ENCODE data around the gene TMEM170B. TPM values are rescaled to one million over a fixed set of nuclear protein-coding genes. Genes with fewer than 3 reads are reported as not detected.

Gene TMEM170B
- total and polyA plus RNA-seq, 9 donors: 2.1 to 5.9 (median 5.3) TPM

GRCh38 chr6:11626356-11626755, 88.8 kb downstream of the TMEM170B start:
- no peak for TF ChIP-seq POLR2A (IDR thresholded peaks at IDR 0.05)
- TF ChIP-seq CTCF (IDR thresholded peaks at IDR 0.05): no peak
- no peak for TF ChIP-seq EP300 (IDR thresholded peaks at IDR 0.05)

DNA sequence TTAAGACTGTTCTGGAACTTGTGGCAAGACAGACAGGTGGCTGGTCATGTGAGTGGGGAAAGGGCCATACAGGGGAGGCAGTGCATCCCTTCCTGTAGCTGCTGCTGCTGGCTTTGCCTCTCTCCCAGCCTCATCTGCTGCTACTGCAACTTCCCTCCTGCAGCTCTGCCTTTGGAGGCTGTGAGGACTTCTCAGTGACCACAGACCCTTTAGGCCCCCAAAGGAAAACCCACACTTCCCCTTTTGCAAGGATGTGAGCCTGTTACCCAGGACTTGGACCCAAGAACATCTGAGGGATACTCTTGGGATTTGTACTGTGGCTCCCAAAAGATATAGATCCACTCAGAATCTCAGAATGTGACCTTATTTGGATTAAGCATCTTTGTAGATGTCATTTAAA, 91.0 kb downstream of the TMEM170B start:
- no peaks in the 10 kb centered on the region for H3K36me3 ChIP-seq
- no peak for DNase-seq
- no peaks in the 10 kb centered on the region for H3K9me3 ChIP-seq
- H3K4me1 ChIP-seq (ENCODE audit: insufficient read depth): peaks cover 2% of the 10 kb centered on the region
- H3K4me3 ChIP-seq: no peak overlapping the region
- H3K27ac ChIP-seq: no peak overlapping the region
- intact Hi-C loops (cut with DNase I): no loop called here
- TF ChIP-seq POLR2A (IDR thresholded peaks at IDR 0.05): no peak
- TF ChIP-seq EP300 (IDR thresholded peaks at IDR 0.05): no peak
- TF ChIP-seq CTCF (IDR thresholded peaks at IDR 0.05): no peak
- no peaks in the 10 kb centered on the region for H3K27me3 ChIP-seq

More at GRCh38 chr6:11626356-11626755, 88.8 kb downstream of the TMEM170B start:
- Histone ChIP-seq H3K9me3 (no peaks in the 10 kb centered on the region), H3K4me3 (no peak overlapping the region), H3K27ac (no peak overlapping the region), H3K27me3 (no peaks in the 10 kb centered on the region), H3K4me1 (ENCODE audit: insufficient read depth) (peaks cover 2% of the 10 kb centered on the region), H3K36me3 (no peaks in the 10 kb centered on the region)
- 90 to 95% (median 95%) methylated on average over 8 of the region's 8 CpGs for WGBS, 3 donors
- no peak for DNase-seq
- intact Hi-C loops (cut with DNase I): no loop called here

DNA sequence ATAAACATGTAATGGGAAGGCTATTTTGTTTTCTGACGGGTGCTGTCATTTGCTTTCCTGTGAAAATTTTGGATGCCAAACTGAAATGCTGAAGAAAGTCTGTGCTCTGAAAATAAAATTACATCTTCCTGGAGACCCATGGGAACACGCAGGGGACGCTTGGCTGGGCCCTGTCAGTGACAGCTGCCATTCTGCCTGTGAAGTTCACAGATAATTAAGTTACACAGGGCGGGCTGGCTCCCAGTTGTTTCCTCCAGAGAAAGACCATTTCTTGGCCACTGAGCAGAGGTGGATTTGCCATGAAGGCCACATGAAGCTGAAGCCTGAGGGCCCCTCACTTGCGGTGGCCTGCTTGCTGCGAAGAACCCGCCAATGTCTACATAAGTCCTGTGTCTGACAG, 93.5 kb downstream of the TMEM170B start:
- intact Hi-C loops (cut with DNase I): no loop called here
- 87 to 89% (median 88%) methylated on average over 7 of the region's 7 CpGs for WGBS, 3 donors
- H3K4me3 ChIP-seq: no peak overlapping the region
- no peaks in the 10 kb centered on the region for H3K4me1 ChIP-seq (ENCODE audit: insufficient read depth)
- no peak for DNase-seq
- no peak overlapping the region for H3K27ac ChIP-seq
- no peaks in the 10 kb centered on the region for H3K36me3 ChIP-seq
- no peaks in the 10 kb centered on the region for H3K27me3 ChIP-seq
- H3K9me3 ChIP-seq: no peaks in the 10 kb centered on the region
- TF ChIP-seq EP300 (IDR thresholded peaks at IDR 0.05) (no peak), POLR2A (IDR thresholded peaks at IDR 0.05) (no peak), CTCF (IDR thresholded peaks at IDR 0.05) (no peak)

DNA sequence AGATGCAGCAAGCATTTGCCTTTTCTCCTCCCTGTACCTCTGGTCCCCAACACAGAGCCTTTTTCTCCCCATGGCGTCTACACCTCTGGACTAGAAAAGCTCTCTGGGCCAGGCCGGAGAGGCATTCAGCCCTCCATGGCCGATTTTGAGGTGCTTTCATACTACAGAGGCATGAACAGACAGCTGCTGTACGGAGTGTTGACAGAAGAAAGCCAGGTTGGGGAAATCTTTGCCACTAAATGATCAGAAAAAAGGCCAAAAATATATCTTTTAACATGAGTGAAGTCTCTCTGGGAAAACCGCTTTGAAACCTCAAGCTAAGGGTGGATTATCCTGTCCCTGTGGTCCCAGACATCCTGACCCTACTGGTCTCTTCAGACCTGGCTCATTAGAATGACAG, 94.0 kb downstream of the TMEM170B start:
- H3K4me1 ChIP-seq (ENCODE audit: insufficient read depth): no peaks in the 10 kb centered on the region
- H3K27ac ChIP-seq: no peak overlapping the region
- H3K4me3 ChIP-seq: no peak overlapping the region
- no peaks in the 10 kb centered on the region for H3K9me3 ChIP-seq
- TF ChIP-seq EP300 (IDR thresholded peaks at IDR 0.05): no peak
- no peak for TF ChIP-seq POLR2A (IDR thresholded peaks at IDR 0.05)
- TF ChIP-seq CTCF (IDR thresholded peaks at IDR 0.05): no peak
- no peaks in the 10 kb centered on the region for H3K27me3 ChIP-seq
- WGBS, 3 donors: 89 to 95% (median 93%) methylated on average over 5 of the region's 5 CpGs
- no peaks in the 10 kb centered on the region for H3K36me3 ChIP-seq
- DNase-seq: no peak
- intact Hi-C loops (cut with DNase I): no loop called here

- WGBS, 3 donors: 68 to 72% (median 69%) methylated on average over 9 of the region's 9 CpGs
These were observed 94.7 kb downstream of the TMEM170B start for GRCh38 chr6:11632231-11632630.

More at GRCh38 chr6:11632231-11632630, 94.7 kb downstream of the TMEM170B start:
- H3K36me3 ChIP-seq: no peaks in the 10 kb centered on the region
- intact Hi-C loops (cut with DNase I): no loop called here
- TF ChIP-seq EP300 (IDR thresholded peaks at IDR 0.05) (no peak), CTCF (IDR thresholded peaks at IDR 0.05) (no peak), POLR2A (IDR thresholded peaks at IDR 0.05) (no peak)
- H3K9me3 ChIP-seq: no peaks in the 10 kb centered on the region
- H3K4me3 ChIP-seq: no peak overlapping the region
- no peak overlapping the region for H3K27ac ChIP-seq
- no peak for DNase-seq
- H3K27me3 ChIP-seq: no peaks in the 10 kb centered on the region
- no peaks in the 10 kb centered on the region for H3K4me1 ChIP-seq (ENCODE audit: insufficient read depth)
